Neuronal stem cell (in vitro differentiated cells): ENCODE data around the gene RSL24D1.

Experiments used
- DNase-seq: peaks from one replicate; pipeline ENCODE4 v3.0.0-alpha.2; 2013; ENCODE audit warnings: low spot score
- H2AFZ ChIP-seq: one replicate; pipeline ENCODE4 v1.6.1; 2013; ENCODE audit warnings: mild to moderate bottlenecking, low read length, inconsistent platforms
- H2AK5ac ChIP-seq: 2 replicates; pipeline ENCODE4 v1.6.1; 2013; ENCODE audit warnings: low read depth, mild to moderate bottlenecking, inconsistent platforms, low read length, moderate library complexity, mixed read lengths
- H2BK120ac ChIP-seq: 2 replicates; pipeline ENCODE4 v1.6.1; 2013; ENCODE audit warnings: low read depth, mild to moderate bottlenecking, inconsistent platforms, low read length, moderate library complexity, mixed read lengths
- H2BK12ac ChIP-seq: one replicate; pipeline ENCODE4 v1.6.1; 2013; ENCODE audit warnings: low read length, inconsistent platforms
- H2BK15ac ChIP-seq: 2 replicates; pipeline ENCODE4 v1.6.1; 2013; ENCODE audit warnings: mild to moderate bottlenecking, low read length, inconsistent platforms, mixed read lengths
- H2BK5ac ChIP-seq: one replicate; pipeline ENCODE4 v1.6.1; 2013; ENCODE audit warnings: inconsistent platforms, mild to moderate bottlenecking, low read length, moderate library complexity
- H3K14ac ChIP-seq: one replicate; pipeline ENCODE4 v1.6.1; 2013; ENCODE audit warnings: low read length, inconsistent platforms
- H3K18ac ChIP-seq: 2 replicates; pipeline ENCODE4 v1.6.1; 2013; ENCODE audit warnings: low read length, inconsistent platforms
- H3K23ac ChIP-seq: 2 replicates; pipeline ENCODE4 v1.6.1; 2013; ENCODE audit warnings: low read depth, mild to moderate bottlenecking, mixed read lengths, low read length, inconsistent platforms; ENCODE audit not compliant: poor library complexity
- H3K27ac ChIP-seq: replicated peaks from 3 replicates; pipeline ENCODE4 v1.5.1; 2013; ENCODE audit warnings: low read length, inconsistent platforms
- H3K27me3 ChIP-seq, 3 experiments: 2 replicates each; pipeline ENCODE4 v1.6.1; 2013; ENCODE audit warnings: low read length in 3 of 3, mild to moderate bottlenecking in 2 of 3, inconsistent platforms in 1 of 3, low read depth in 1 of 3, mixed read lengths in 1 of 3, moderate library complexity in 1 of 3; ENCODE audit not compliant: control insufficient read depth in 3 of 3, insufficient read depth in 3 of 3
- H3K36me3 ChIP-seq, 2 donors: replicated peaks in 1 of 2; 2 replicates each; pipeline ENCODE4 v1.6.1; 2013; ENCODE audit warnings: low read length in 2 of 2; ENCODE audit not compliant: control insufficient read depth in 2 of 2, insufficient read depth in 2 of 2
- H3K4ac ChIP-seq: 2 replicates; pipeline ENCODE4 v1.6.1; 2013; ENCODE audit warnings: inconsistent platforms, mild to moderate bottlenecking, low read length, moderate library complexity
- H3K4me1 ChIP-seq, 2 donors: 1 replicate in 1 of 2; 2 replicates in 1 of 2; pipeline ENCODE4 v1.6.1; 2013; ENCODE audit warnings: low read length in 2 of 2, low read depth in 1 of 2; ENCODE audit not compliant: control insufficient read depth in 2 of 2, insufficient read depth in 1 of 2
- H3K4me2 ChIP-seq: one replicate; pipeline ENCODE4 v1.6.1; 2013; ENCODE audit warnings: mild to moderate bottlenecking, low read length, inconsistent platforms; ENCODE audit not compliant: insufficient read depth, poor library complexity, severe bottlenecking
- H3K4me3 ChIP-seq, 2 donors: 2 replicates each; pipeline ENCODE4 v1.5.1; 2013; ENCODE audit warnings: low read length in 2 of 2, mild to moderate bottlenecking in 2 of 2, inconsistent platforms in 1 of 2, moderate library complexity in 1 of 2
- H3K79me1 ChIP-seq: one replicate; pipeline ENCODE4 v1.6.1; 2013; ENCODE audit warnings: low read depth, mild to moderate bottlenecking, inconsistent platforms, low read length, moderate library complexity
- H3K9ac ChIP-seq: one replicate; pipeline ENCODE4 v1.6.1; 2013; ENCODE audit warnings: mild to moderate bottlenecking, low read depth, low read length, inconsistent platforms; ENCODE audit not compliant: poor library complexity
- H3K9me3 ChIP-seq, 2 donors: replicated peaks in 1 of 2; 2 replicates each; pipeline versions ENCODE3 to v1.6.1; 2013; ENCODE audit warnings: low read length in 2 of 2, mild to moderate bottlenecking in 2 of 2, inconsistent platforms in 1 of 2, low read depth in 1 of 2, mixed read lengths in 1 of 2, moderate library complexity in 1 of 2; ENCODE audit not compliant: control insufficient read depth in 2 of 2, insufficient read depth in 1 of 2
- H4K8ac ChIP-seq: one replicate; pipeline ENCODE4 v1.6.1; 2013; ENCODE audit warnings: low read depth, mild to moderate bottlenecking, inconsistent platforms, low read length, moderate library complexity
- H4K91ac ChIP-seq: one replicate; pipeline ENCODE4 v1.6.1; 2013; ENCODE audit warnings: low read length, low read depth, mild to moderate bottlenecking, inconsistent platforms; ENCODE audit not compliant: poor library complexity
- WGBS, 2 donors: extraction: QIAGEN DNeasy Blood & Tissue Kit; methylation state at CpG; one replicate each; pipeline ENCODE4 v1.1.7; 2013; ENCODE audit warnings: missing lambda C conversion rate in 2 of 2, mixed read lengths in 1 of 2; ENCODE audit not compliant: insufficient read length in 2 of 2, insufficient replicate concordance in 1 of 2; ENCODE audit errors: extremely low coverage in 2 of 2; 5-methylcytosine and 5-hydroxymethylcytosine counted together

Gene RSL24D1

DNA sequence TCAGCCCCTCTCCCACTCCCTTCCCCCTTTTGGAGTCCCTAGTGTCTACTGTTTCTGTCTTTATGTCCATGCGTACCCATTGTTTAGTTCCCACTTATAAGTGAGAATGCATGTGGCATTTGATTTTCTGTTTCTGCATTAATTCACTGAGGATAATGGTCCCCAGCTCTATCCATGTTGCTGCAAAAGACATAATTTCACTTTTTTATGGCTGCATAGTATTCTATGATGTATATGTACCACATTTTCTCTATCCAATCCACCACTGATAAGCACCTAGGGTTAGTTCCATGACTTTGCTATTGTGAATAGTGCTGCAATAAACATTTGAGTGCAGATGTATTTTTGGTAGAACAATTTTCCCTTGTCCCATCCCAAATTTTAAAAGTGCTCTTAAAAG lies 34.2 kb upstream of the RSL24D1 start:
- H4K8ac ChIP-seq = no peak overlapping the region
- no CpG with 5 or more reads among the region's 1 CpG for WGBS, 2 donors
- H2BK5ac ChIP-seq = no peak overlapping the region
- no peak overlapping the region for H2AFZ ChIP-seq
- no peak overlapping the region for H3K9ac ChIP-seq
- H3K27me3 ChIP-seq = no peaks in the 10 kb centered on the region
- H3K4me2 ChIP-seq = no peak overlapping the region
- H3K23ac ChIP-seq = no peak overlapping the region
- no peak overlapping the region for H2BK120ac ChIP-seq
- H3K14ac ChIP-seq = no peak overlapping the region
- H3K18ac ChIP-seq = no peak overlapping the region
- H2BK12ac ChIP-seq = no peak overlapping the region
- no peaks in the 10 kb centered on the region for H3K79me1 ChIP-seq
- no peak overlapping the region for H3K4ac ChIP-seq
- no peaks in the 10 kb centered on the region for H3K4me1 ChIP-seq
- H2BK15ac ChIP-seq = no peak overlapping the region
- no peak overlapping the region for H3K27ac ChIP-seq
- H4K91ac ChIP-seq = no peak overlapping the region
- DNase-seq = no peak
- no peak overlapping the region for H3K4me3 ChIP-seq
- H3K9me3 ChIP-seq = no peaks in the 10 kb centered on the region
- no peak overlapping the region for H2AK5ac ChIP-seq
- H3K36me3 ChIP-seq = no peaks in the 10 kb centered on the region

DNA sequence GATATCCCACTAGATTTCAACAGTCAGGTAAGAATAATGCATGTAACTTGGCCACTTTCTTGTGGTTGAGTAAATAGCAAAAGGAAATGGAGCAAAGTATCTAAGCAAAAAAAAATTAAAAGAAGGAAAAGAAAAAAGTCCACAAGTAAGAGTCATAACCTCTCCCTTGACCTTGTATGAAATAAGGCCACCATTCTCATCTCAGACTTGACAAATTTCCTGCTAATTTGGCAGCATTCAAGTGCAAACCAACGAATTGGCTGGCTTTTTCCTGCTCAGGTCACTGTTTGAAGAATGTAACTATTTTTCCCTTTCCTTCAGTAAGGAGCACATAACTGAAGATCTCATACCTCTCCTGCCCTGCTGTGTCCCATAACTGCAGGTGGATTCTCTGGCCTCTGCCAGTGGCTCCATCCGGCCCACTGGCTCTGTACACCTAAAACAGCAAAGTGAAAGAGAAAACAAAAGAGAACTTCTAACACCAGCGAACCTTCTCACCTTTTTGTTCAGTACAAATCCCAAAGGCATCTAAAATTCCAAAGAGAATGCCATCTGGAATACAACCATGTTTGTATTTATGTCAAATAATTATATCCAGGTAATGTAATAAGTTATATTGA lies 33.4 kb upstream of the RSL24D1 start:
- H2AK5ac ChIP-seq = no peak overlapping the region
- H3K36me3 ChIP-seq = no peaks in the 10 kb centered on the region
- no peaks in the 10 kb centered on the region for H3K9me3 ChIP-seq
- no peak overlapping the region for H2BK15ac ChIP-seq
- H3K14ac ChIP-seq = no peak overlapping the region
- no peak overlapping the region for H3K4me3 ChIP-seq
- no peak overlapping the region for H3K9ac ChIP-seq
- H4K91ac ChIP-seq = no peak overlapping the region
- H3K4ac ChIP-seq = no peak overlapping the region
- H3K23ac ChIP-seq = no peak overlapping the region
- no peak overlapping the region for H3K27ac ChIP-seq
- H2AFZ ChIP-seq = no peak overlapping the region
- no peaks in the 10 kb centered on the region for H3K27me3 ChIP-seq
- WGBS, 2 donors = no CpG with 5 or more reads among the region's 3 CpGs
- no peak overlapping the region for H2BK12ac ChIP-seq
- no peaks in the 10 kb centered on the region for H3K79me1 ChIP-seq
- no peak overlapping the region for H2BK120ac ChIP-seq
- H4K8ac ChIP-seq = no peak overlapping the region
- no peak for DNase-seq
- H3K18ac ChIP-seq = no peak overlapping the region
- H3K4me2 ChIP-seq = no peak overlapping the region
- H3K4me1 ChIP-seq = no peaks in the 10 kb centered on the region
- H2BK5ac ChIP-seq = no peak overlapping the region

GRCh38 chr15:55226127-55226526 lies 29.4 kb upstream of the RSL24D1 start:
- H3K18ac ChIP-seq = no peak overlapping the region
- no peak overlapping the region for H3K9ac ChIP-seq
- H4K91ac ChIP-seq = no peak overlapping the region
- WGBS, 2 donors = no CpG with 5 or more reads among the region's 2 CpGs
- no peaks in the 10 kb centered on the region for H3K4me1 ChIP-seq
- no peaks in the 10 kb centered on the region for H3K36me3 ChIP-seq
- no peak overlapping the region for H3K27ac ChIP-seq
- H2BK12ac ChIP-seq = no peak overlapping the region
- H3K4me3 ChIP-seq = no peak overlapping the region
- H3K27me3 ChIP-seq = no peaks in the 10 kb centered on the region
- no peak overlapping the region for H3K4me2 ChIP-seq
- H2BK120ac ChIP-seq = no peak overlapping the region
- no peak overlapping the region for H2AFZ ChIP-seq
- no peak overlapping the region for H3K4ac ChIP-seq
- no peak overlapping the region for H2BK5ac ChIP-seq
- H3K14ac ChIP-seq = no peak overlapping the region
- H3K23ac ChIP-seq = no peak overlapping the region
- no peak overlapping the region for H4K8ac ChIP-seq
- H3K9me3 ChIP-seq = no peaks in the 10 kb centered on the region
- no peak overlapping the region for H2AK5ac ChIP-seq
- DNase-seq = no peak
- no peak overlapping the region for H2BK15ac ChIP-seq
- H3K79me1 ChIP-seq = no peaks in the 10 kb centered on the region

GRCh38 chr15:55224892-55225291 lies 28.2 kb upstream of the RSL24D1 start:
- H3K14ac ChIP-seq = no peak overlapping the region
- no peak overlapping the region for H2AFZ ChIP-seq
- H3K4me3 ChIP-seq = no peak overlapping the region
- H3K9me3 ChIP-seq = no peaks in the 10 kb centered on the region
- no peak for DNase-seq
- H2BK15ac ChIP-seq = no peak overlapping the region
- no peaks in the 10 kb centered on the region for H3K79me1 ChIP-seq
- no peak overlapping the region for H4K91ac ChIP-seq
- H4K8ac ChIP-seq = no peak overlapping the region
- H2AK5ac ChIP-seq = no peak overlapping the region
- H3K9ac ChIP-seq = no peak overlapping the region
- no peaks in the 10 kb centered on the region for H3K4me1 ChIP-seq
- H2BK5ac ChIP-seq = no peak overlapping the region
- no peak overlapping the region for H3K4me2 ChIP-seq
- H3K27ac ChIP-seq = no peak overlapping the region
- H3K23ac ChIP-seq = no peak overlapping the region
- no peaks in the 10 kb centered on the region for H3K36me3 ChIP-seq
- no peak overlapping the region for H2BK12ac ChIP-seq
- no peak overlapping the region for H3K4ac ChIP-seq
- H2BK120ac ChIP-seq = no peak overlapping the region
- no peaks in the 10 kb centered on the region for H3K27me3 ChIP-seq
- no peak overlapping the region for H3K18ac ChIP-seq
